ENCODE results near the gene PDXP. TPM values are rescaled to one million over a fixed set of nuclear protein-coding genes. Genes with fewer than 3 reads are reported as not detected.

PDXP gene
- polyA plus RNA-seq, 1 experiment: 24.0 TPM

DNA sequence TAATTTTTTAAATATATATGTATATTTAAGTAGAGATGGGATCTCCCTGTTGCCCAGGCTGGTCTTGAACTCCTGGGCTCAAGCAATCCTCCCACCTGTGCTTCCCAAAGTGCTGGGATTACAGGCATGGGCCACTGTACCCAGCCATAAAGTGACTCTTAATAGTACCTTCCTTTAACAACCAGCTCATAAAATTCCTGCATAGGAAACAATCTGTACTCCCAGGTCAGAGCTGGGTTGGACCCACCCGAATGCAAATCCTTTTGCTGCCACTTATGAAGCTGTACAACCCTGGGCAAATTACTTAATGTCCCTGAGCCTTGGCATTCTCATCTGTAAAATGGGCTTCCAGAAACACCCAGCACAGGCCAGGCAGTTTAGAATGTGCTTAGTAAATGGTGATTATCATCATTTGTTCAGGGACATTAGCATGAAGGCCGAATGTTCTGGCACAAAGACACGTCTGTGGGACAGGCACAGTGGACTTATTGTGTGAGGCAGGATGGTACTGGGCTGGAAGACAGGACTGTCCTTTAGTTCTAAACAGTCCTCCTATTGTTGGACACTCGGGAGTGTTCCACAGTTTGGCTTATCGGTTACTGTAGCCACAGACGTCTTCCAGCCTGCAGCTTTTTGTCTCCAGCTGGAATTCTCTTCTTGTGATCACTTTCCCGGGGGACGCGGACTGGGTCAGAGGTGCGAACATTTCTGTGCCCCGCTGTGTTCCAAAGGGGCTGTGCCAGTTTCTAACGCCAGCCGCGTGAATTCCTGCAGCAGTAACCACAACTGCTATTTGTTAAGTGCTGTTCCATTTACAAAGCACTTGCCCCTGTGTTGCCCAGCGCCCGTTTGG is 6.0 kb downstream of the PDXP start:
- CTCF ChIA-PET: interaction anchor here (0.6 to 8.8 kb wide), 3 partner anchors 18 to 24 kb away, joined by 3 to 133 read pairs (median 7); partner anchors contain the start of gene NOL12
- H3K36me3 ChIP-seq (ENCODE audit: control insufficient read depth, insufficient read depth, low read length): peaks cover 1% of the 10 kb centered on the region; the same call in 1 of the 2 replicates
- no peak for DNase-seq (ENCODE audit: low read depth)
- TF ChIP-seq CTCF (IDR thresholded peaks at IDR 0.05; ENCODE audit: insufficient read depth, low read depth, low read length): no peak
- POLR2A ChIA-PET: interaction anchor here (0.6 kb wide), 1 partner anchor 88 kb away, joined by 9 read pairs; no protein-coding TSS in a partner anchor
- no peak overlapping the region for H3K4me3 ChIP-seq (ENCODE audit: low read depth, low read length)
- H3K27me3 ChIP-seq (ENCODE audit: control insufficient read depth, insufficient read depth, low read length): no peaks in the 10 kb centered on the region

- no peak for TF ChIP-seq CTCF (IDR thresholded peaks at IDR 0.05; ENCODE audit: insufficient read depth, low read depth, low read length)
- H3K27me3 ChIP-seq (ENCODE audit: control insufficient read depth, insufficient read depth, low read length): no peaks in the 10 kb centered on the region
- peaks cover 1% of the 10 kb centered on the region; the same call in 1 of the 2 replicates for H3K36me3 ChIP-seq (ENCODE audit: control insufficient read depth, insufficient read depth, low read length)
- CTCF ChIA-PET: interaction anchor here (1.1 to 8.8 kb wide), 2 partner anchors 16 to 17 kb away, joined by 3 to 133 read pairs; partner anchors contain the start of gene NOL12
- no peak overlapping the region for H3K4me3 ChIP-seq (ENCODE audit: low read depth, low read length)
- DNase-seq (ENCODE audit: low read depth): no peak
- POLR2A ChIA-PET: no interaction called here
Measured at GRCh38 chr22:37665487-37665886, 7.0 kb downstream of the PDXP start.

DNA sequence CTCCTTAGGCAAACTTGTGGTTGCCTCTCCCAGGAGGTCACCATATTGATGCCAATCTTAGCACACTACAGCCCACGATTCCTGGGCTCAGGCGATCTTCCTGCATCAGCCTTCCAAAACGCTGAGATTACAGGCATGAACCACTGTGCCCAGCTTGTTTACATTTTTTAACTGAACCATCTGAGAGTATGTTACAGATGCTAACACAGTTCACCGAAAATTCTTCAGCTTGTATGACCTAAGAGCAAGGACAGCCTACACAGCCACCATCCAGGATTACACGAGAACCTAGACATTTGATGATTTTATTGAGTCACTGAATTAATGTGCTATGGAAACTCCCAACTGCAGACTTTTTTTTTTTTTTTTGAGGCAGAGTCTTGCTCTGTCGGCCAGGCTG is 11.1 kb downstream of the PDXP start:
- peaks cover 1% of the 10 kb centered on the region; the same call in 1 of the 2 replicates for H3K36me3 ChIP-seq (ENCODE audit: control insufficient read depth, insufficient read depth, low read length)
- POLR2A ChIA-PET: no interaction called here
- H3K27me3 ChIP-seq (ENCODE audit: control insufficient read depth, insufficient read depth, low read length): no peaks in the 10 kb centered on the region
- no peak overlapping the region for H3K4me3 ChIP-seq (ENCODE audit: low read depth, low read length)
- no peak for DNase-seq (ENCODE audit: low read depth)
- TF ChIP-seq CTCF (IDR thresholded peaks at IDR 0.05; ENCODE audit: insufficient read depth, low read depth, low read length): no peak
- CTCF ChIA-PET: interaction anchor here (1.6 to 3.2 kb wide), 3 partner anchors 8 to 26 kb away, joined by 4 to 13 read pairs (median 11); no protein-coding TSS in a partner anchor

DNA sequence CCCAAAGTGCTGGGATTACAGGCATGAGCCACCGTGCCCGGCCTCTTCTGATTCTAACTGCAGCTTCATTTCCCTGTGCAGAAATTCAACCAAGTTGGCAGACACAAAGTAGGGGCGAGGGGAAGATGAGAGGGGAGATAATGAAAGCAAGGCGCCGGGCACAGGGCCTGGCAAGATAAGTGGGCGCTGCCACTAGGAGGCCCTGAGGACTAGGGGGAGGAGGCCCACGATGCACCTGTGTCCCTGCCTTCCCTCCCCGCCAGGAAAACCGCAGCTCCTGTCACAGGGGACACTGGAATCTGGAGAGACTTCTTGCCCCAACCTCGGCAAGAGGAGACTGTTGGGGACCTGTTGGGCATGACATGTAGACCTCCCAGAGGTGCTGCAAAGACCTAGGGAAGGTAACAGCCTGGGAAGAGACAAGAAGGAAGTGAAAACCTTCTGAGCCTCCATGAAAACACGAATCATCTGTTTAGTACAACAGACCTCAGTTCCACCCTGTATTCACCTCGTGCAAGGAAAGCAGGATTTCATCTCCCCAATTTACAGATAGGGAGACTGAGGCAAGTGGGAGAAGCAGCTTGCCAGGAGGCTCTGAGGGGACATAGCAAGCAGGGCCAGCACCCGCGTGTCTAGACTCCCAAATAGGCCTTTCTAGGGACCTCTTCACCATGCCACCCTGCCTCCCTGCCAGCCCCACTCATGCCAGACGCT is 13.8 kb downstream of the PDXP start:
- Histone ChIP-seq H3K36me3 (ENCODE audit: control insufficient read depth, insufficient read depth, low read length) (peaks cover 1% of the 10 kb centered on the region; the same call in 1 of the 2 replicates), H3K27me3 (ENCODE audit: control insufficient read depth, insufficient read depth, low read length) (no peaks in the 10 kb centered on the region), H3K4me3 (ENCODE audit: low read depth, low read length) (no peak overlapping the region)
- ChIA-PET POLR2A (no interaction called here), CTCF (interaction anchor here (3.2 to 15.5 kb wide), 2 partner anchors 9 to 28 kb away, joined by 13 to 265 read pairs; partner anchors contain the start of gene SH3BP1)
- DNase-seq (ENCODE audit: low read depth): no peak
- TF ChIP-seq CTCF (IDR thresholded peaks at IDR 0.05; ENCODE audit: insufficient read depth, low read depth, low read length): no peak

Data from BJ (cell line).